Caco-2 (cell line): ENCODE data around the gene LARP4. TPM values are rescaled to one million over a fixed set of nuclear protein-coding genes. Genes with fewer than 3 reads are reported as not detected.

Experiments used
- BruUV-seq: library from RNA; stranded (reverse); fragments of 400-500 nt; replicated peaks from 2 replicates; lab custom pipeline; 2021; lab: Mats Ljungman, UMichigan
- CTCF ChIA-PET: fragments of 300-600 bp; sonication (Branson Sonifier 250); formaldehyde crosslinking; loops from one replicate; lab custom pipeline; 2022; ENCODE audit warnings: antibody characterized with exemption; lab: Charles Lee
- POLR2A ChIA-PET: fragments of 300-600 bp; sonication (Branson Sonifier 250); formaldehyde crosslinking; loops from one replicate; lab custom pipeline; 2022; ENCODE audit warnings: antibody characterized with exemption; lab: Charles Lee
- DNase-seq, 2 experiments: peaks; one replicate each; pipeline versions ENCODE4 v3.0.0 to v3.0.0-alpha.2; 2020 to 2022
- H3K27me3 ChIP-seq: replicated peaks from 2 replicates; pipeline ENCODE4 v1.6.0; 2011; ENCODE audit warnings: low read length; ENCODE audit not compliant: control insufficient read depth, insufficient read depth
- H3K36me3 ChIP-seq: 2 replicates; pipeline ENCODE4 v1.5.1; 2011; ENCODE audit warnings: low read length; ENCODE audit not compliant: control insufficient read depth, insufficient read depth
- H3K4me1 ChIP-seq: fragments of 250-450 bp; sonication (Bioruptor Pico); 2 replicates; pipeline ENCODE4 v1.5.1; 2020; ENCODE audit warnings: mild to moderate bottlenecking
- H3K4me3 ChIP-seq: 2 replicates; pipeline ENCODE4 v1.5.1; 2011; ENCODE audit warnings: low read depth, mild to moderate bottlenecking, control low read depth, low read length
- H3K9me3 ChIP-seq: fragments of 250-450 bp; sonication (Bioruptor Pico); 2 replicates; pipeline ENCODE4 v1.5.1; 2020; ENCODE audit warnings: mild to moderate bottlenecking, moderate library complexity
- H3K27ac Mint-ChIP-seq: one replicate; pipeline ENCODE4 v1.8.0; 2022; ENCODE audit warnings: mixed read lengths; ENCODE audit not compliant: unreplicated experiment
- H3K27me3 Mint-ChIP-seq: one replicate; pipeline ENCODE4 v1.8.0; 2022; ENCODE audit warnings: mixed read lengths; ENCODE audit not compliant: insufficient read depth, unreplicated experiment
- H3K36me3 Mint-ChIP-seq: one replicate; pipeline ENCODE4 v1.8.0; 2022; ENCODE audit warnings: mild to moderate bottlenecking, mixed read lengths; ENCODE audit not compliant: insufficient read depth, unreplicated experiment
- H3K4me1 Mint-ChIP-seq: one replicate; pipeline ENCODE4 v1.8.0; 2022; ENCODE audit warnings: low read depth, mixed read lengths; ENCODE audit not compliant: unreplicated experiment
- H3K4me3 Mint-ChIP-seq: one replicate; pipeline ENCODE4 v1.8.0; 2022; ENCODE audit warnings: mild to moderate bottlenecking, moderate library complexity, mixed read lengths; ENCODE audit not compliant: unreplicated experiment
- H3K9me3 Mint-ChIP-seq: one replicate; pipeline ENCODE4 v1.8.0; 2022; ENCODE audit warnings: mixed read lengths; ENCODE audit not compliant: unreplicated experiment
- CTCF ChIP-seq, 2 experiments: fragments of 200-600 bp in 1 of 2; IDR thresholded peaks; 1 replicate in 1 of 2; 2 replicates in 1 of 2; pipeline versions ENCODE4 v1.5.1 to v1.8.0; 2011 to 2022; ENCODE audit warnings: antibody characterized with exemption in 1 of 2, control low read depth in 1 of 2, inconsistent platforms in 1 of 2, low read depth in 1 of 2, low read length in 1 of 2, mild to moderate bottlenecking in 1 of 2, moderate library complexity in 1 of 2; ENCODE audit not compliant: insufficient read depth in 1 of 2, severe bottlenecking in 1 of 2, unreplicated experiment in 1 of 2
- intact Hi-C: fragments of 100-400 bp; cut with micrococcal nuclease; formaldehyde crosslinking; loops from one replicate; pipeline ENCODE4 v1.10.0; 2022; ENCODE audit not compliant: unreplicated experiment
- total RNA-seq: library from RNA; stranded (reverse); gene quantifications from 2 replicates; pipeline ENCODE4 v1.2.3, GENCODE V29; 2022

Gene LARP4
- total RNA-seq, 1 experiment from 2014 or later: 115 TPM

GRCh38 chr12:50355365-50355764 is 45.3 kb upstream of the LARP4 start:
- H3K27ac Mint-ChIP-seq: no peak overlapping the region
- BruUV-seq: no TSS peak
- no peaks in the 10 kb centered on the region for H3K9me3 Mint-ChIP-seq
- Histone ChIP-seq H3K9me3 (no peaks in the 10 kb centered on the region), H3K27me3 (no peaks in the 10 kb centered on the region), H3K36me3 (no peaks in the 10 kb centered on the region), H3K4me3 (no peak overlapping the region), H3K4me1 (0 out of 2 replicates have a peak, but pooled peaks cover 5% of the 10 kb centered on the region)
- H3K36me3 Mint-ChIP-seq: no peaks in the 10 kb centered on the region
- ChIA-PET POLR2A (no interaction called here), CTCF (no interaction called here)
- intact Hi-C loops: no loop called here
- no peak for TF ChIP-seq CTCF (IDR thresholded peaks at IDR 0.05; ENCODE audit: insufficient read depth in 1 of 2, low read depth in 1 of 2, low read length in 1 of 2, severe bottlenecking in 1 of 2, unreplicated experiment in 1 of 2)
- no peaks in the 10 kb centered on the region for H3K27me3 Mint-ChIP-seq
- H3K4me1 Mint-ChIP-seq: no peaks in the 10 kb centered on the region
- no peak overlapping the region for H3K4me3 Mint-ChIP-seq
- DNase-seq: no peak

GRCh38 chr12:50362671-50363070 is 38.0 kb upstream of the LARP4 start:
- BruUV-seq: no TSS peak
- no peaks in the 10 kb centered on the region for H3K4me1 ChIP-seq
- CTCF ChIA-PET: no interaction called here
- DNase-seq: no peak
- no peak overlapping the region for H3K27ac Mint-ChIP-seq
- no peaks in the 10 kb centered on the region for H3K9me3 Mint-ChIP-seq
- H3K4me1 Mint-ChIP-seq: no peaks in the 10 kb centered on the region
- H3K27me3 Mint-ChIP-seq: no peaks in the 10 kb centered on the region
- H3K4me3 ChIP-seq: no peak overlapping the region
- no peaks in the 10 kb centered on the region for H3K27me3 ChIP-seq
- H3K4me3 Mint-ChIP-seq: no peak overlapping the region
- intact Hi-C loops: no loop called here
- POLR2A ChIA-PET: no interaction called here
- H3K36me3 Mint-ChIP-seq: no peaks in the 10 kb centered on the region
- no peaks in the 10 kb centered on the region for H3K36me3 ChIP-seq
- no peak for TF ChIP-seq CTCF (IDR thresholded peaks at IDR 0.05; ENCODE audit: insufficient read depth in 1 of 2, low read depth in 1 of 2, low read length in 1 of 2, severe bottlenecking in 1 of 2, unreplicated experiment in 1 of 2)
- no peaks in the 10 kb centered on the region for H3K9me3 ChIP-seq

- TF ChIP-seq CTCF (IDR thresholded peaks at IDR 0.05; ENCODE audit: insufficient read depth in 1 of 2, low read depth in 1 of 2, low read length in 1 of 2, severe bottlenecking in 1 of 2, unreplicated experiment in 1 of 2): no peak
- intact Hi-C loops: no loop called here
- Mint-ChIP-seq H3K36me3 (no peaks in the 10 kb centered on the region), H3K4me1 (no peaks in the 10 kb centered on the region), H3K9me3 (no peaks in the 10 kb centered on the region), H3K27ac (no peak overlapping the region), H3K27me3 (no peaks in the 10 kb centered on the region), H3K4me3 (no peak overlapping the region)
- ChIA-PET POLR2A (no interaction called here), CTCF (no interaction called here)
- Histone ChIP-seq H3K4me1 (no peaks in the 10 kb centered on the region), H3K4me3 (no peak overlapping the region), H3K9me3 (no peaks in the 10 kb centered on the region), H3K36me3 (no peaks in the 10 kb centered on the region), H3K27me3 (no peaks in the 10 kb centered on the region)
- BruUV-seq: no TSS peak
- no peak for DNase-seq
These were observed 37.5 kb upstream of the LARP4 start for GRCh38 chr12:50363141-50363540.
